Measurements from ENCODE around the gene TGFBR3.

The TGFBR3 gene

DNA sequence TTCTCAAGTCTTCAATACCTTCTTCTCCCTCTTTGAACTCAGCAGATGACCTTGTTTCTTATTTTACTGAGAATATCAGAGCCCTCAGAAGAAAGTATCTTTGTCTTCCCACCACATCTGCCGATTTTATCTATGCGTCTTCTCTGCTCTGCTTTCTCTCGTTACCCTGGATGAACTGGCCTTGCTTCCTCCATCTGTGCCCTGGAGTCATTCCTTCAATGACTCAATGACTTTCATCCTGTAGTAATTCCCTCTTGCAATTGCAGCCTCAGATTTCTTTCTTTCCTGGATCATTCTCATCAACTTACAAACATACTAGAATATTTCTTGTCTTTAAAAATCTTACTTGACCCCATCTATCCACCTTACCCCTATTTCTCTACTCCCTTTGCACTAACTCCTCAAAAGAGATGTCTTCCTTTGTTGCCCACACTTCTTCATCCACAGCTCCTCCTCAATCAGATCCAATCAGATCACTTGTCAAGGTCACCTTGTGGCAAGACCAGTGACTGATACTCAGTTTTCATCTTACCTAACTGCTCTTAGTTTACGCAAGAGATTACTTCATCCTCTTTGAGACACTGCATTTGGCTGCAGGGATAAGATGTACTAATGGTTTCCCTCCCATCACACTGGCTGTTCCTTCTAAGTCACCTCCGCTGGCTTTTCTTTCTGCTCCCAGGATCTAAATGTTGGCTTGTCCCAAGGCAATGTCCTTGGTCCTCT lies 8.2 kb upstream of the TGFBR3 start:
- TF ChIP-seq GATA1 (IDR thresholded peaks at IDR 0.05; ENCODE audit: low read depth, low read length) (no peak), POLR2A (IDR thresholded peaks at IDR 0.05; ENCODE audit: low read length) (no peak)
- no peak for DNase-seq

DNA sequence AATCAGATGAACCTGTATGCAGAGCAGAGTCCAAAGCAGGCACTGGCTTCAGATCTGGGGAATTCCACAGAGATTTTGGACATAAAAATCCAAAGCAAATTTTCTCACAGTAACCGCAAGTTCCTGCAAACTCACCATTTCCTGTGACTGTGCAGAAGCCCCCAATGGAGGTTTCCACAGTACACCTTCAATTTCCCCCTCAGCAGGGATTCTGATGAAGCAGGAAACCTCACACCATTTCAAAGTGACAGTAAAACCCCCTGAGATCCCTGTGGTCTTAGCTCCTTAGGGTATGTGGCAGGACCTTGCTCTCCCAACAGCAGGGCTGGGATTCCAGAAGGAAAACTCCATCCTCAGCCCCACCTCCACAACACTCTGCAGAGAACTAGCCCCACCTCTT lies 6.0 kb upstream of the TGFBR3 start:
- TF ChIP-seq POLR2A (IDR thresholded peaks at IDR 0.05; ENCODE audit: low read length) (no peak), GATA1 (IDR thresholded peaks at IDR 0.05; ENCODE audit: low read depth, low read length) (no peak)
- no peak for DNase-seq

- DNase-seq: no peak
- TF ChIP-seq POLR2A (IDR thresholded peaks at IDR 0.05; ENCODE audit: low read length): no peak
- TF ChIP-seq GATA1 (IDR thresholded peaks at IDR 0.05; ENCODE audit: low read depth, low read length): no peak
These were observed 5.5 kb upstream of the TGFBR3 start for GRCh38 chr1:91891454-91891853.

DNA sequence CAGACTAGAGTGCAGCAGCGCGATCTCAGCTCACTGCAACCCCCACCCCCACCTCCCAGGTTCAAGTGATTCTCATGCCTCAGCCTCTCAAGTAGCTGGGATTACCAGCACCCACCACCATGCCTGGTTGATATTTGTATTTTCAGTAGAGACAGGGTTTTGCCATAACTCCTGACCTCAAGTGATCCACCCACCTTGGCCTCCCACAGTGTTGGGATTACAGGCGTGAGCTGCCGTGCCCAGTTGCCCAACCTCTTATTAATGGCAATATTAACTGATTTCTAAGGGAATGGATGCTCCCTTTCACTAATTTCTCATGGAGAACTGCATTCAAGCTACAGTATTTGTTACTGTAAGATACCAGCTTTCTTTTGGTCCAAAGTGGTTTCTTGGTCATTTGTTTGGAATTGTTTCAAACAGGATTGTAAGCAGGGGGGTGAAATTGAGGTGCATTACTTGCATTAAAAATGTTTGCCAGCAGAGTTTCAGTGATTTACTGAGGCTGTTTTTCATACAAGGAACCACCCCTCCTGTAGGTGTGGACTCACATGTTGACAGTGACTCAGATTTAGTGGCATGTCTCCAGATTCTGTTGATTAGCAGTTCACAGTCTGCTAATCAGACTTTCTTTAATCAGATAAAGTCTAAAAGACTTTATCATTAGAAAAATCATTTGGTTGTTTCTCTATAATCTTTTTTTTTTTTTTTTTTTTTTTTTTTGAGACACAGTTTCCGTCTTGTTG lies 3.9 kb upstream of the TGFBR3 start:
- no peak for DNase-seq
- no peak for TF ChIP-seq POLR2A (IDR thresholded peaks at IDR 0.05; ENCODE audit: low read length)
- TF ChIP-seq GATA1 (IDR thresholded peaks at IDR 0.05; ENCODE audit: low read depth, low read length): no peak

DNA sequence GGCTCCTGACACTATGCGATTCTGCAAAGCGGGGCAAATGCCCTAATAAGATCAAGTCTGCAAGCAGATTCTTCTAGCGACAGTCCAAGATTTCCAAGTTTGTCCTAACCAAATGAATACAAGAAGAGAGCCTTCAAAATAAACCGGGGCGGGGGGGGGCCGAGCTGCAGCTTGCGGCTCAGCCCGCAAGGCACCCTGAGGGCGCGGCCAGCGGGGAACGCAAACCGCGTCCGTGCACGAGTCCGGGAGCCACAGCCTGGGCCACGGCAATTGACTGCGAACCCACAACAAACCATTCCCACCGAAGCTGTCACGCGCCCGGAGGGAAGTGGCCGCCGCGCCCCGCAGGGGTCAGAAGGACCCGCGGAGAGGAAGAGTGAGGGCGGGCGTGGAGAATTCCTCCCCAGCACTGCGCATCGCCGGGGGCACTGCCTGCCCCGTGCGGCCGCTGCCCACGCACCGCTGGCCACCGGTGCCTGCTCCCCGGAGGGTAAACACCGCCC lies 687 bp downstream of the TGFBR3 start:
- no peak for TF ChIP-seq GATA1 (IDR thresholded peaks at IDR 0.05; ENCODE audit: low read depth, low read length)
- TF ChIP-seq POLR2A (IDR thresholded peaks at IDR 0.05; ENCODE audit: low read length): no peak
- no peak for DNase-seq

DNA sequence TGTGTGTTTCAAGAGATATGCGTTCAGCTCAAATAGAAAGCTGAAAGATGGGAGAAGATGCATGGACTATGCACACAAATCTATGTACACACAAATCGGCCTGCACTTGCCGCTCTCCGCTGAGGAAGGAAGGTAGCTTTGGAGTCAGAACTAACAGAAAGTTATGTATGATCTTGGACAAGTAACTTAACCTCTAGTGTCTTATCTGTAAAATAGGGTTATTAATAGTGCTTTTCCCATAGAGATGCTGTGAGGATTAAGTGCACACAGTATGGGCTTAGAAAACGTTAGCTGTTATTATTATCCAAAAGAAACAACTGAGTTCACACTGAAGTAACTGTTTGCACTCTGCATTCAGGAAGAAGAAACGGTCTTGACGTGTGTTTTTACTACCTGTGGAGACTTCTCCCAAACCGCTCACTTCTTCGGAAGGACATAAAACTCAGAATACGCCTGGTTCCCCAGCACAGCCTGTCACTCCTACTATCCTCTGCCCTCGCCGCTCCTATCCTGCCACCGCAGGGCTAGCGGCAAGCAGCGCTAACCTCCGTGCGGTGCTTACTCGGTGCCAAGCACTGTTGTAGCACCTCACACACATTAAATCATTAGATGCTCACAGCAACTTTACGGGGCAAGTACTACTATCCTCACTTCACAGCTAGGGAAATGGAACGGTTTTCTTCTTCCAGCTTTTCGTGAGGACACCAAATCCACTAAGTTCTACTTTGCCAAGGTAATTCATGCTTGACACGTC lies 1.3 kb downstream of the TGFBR3 start:
- no peak for TF ChIP-seq GATA1 (IDR thresholded peaks at IDR 0.05; ENCODE audit: low read depth, low read length)
- no peak for TF ChIP-seq POLR2A (IDR thresholded peaks at IDR 0.05; ENCODE audit: low read length)
- DNase-seq: no peak

- no peak for TF ChIP-seq GATA1 (IDR thresholded peaks at IDR 0.05; ENCODE audit: low read depth, low read length)
- no peak for TF ChIP-seq POLR2A (IDR thresholded peaks at IDR 0.05; ENCODE audit: low read length)
These were observed 2.5 kb downstream of the TGFBR3 start for GRCh38 chr1:91883470-91883869.

DNA sequence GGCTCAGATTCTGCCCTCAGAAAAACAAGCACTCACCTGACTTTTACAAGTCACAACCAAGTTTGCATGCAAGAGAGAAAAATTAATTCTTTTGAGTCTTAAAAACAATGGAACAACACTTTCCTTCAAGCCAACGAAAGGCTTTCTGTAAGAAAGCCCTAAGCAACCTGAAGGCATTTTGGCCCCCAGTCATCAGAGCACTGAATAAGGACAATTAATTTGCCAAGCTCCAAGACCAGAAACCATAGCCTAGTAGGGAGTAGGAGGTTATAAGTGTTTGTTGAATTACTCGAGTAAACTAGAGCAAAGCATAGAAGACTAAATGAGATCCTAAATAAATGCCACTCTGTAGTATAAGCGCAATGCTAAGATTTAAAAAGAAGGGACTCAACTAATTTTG lies 4.7 kb downstream of the TGFBR3 start:
- DNase-seq: no peak
- no peak for TF ChIP-seq POLR2A (IDR thresholded peaks at IDR 0.05; ENCODE audit: low read length)
- TF ChIP-seq GATA1 (IDR thresholded peaks at IDR 0.05; ENCODE audit: low read depth, low read length): no peak

More at GRCh38 chr1:91883470-91883869, 2.5 kb downstream of the TGFBR3 start:
- DNase-seq: peak; percentile 2 to 4

- no peak for DNase-seq
- TF ChIP-seq POLR2A (IDR thresholded peaks at IDR 0.05; ENCODE audit: low read length) (no peak), GATA1 (IDR thresholded peaks at IDR 0.05; ENCODE audit: low read depth, low read length) (no peak)
These were observed 6.2 kb downstream of the TGFBR3 start for GRCh38 chr1:91879733-91880132.

DNA sequence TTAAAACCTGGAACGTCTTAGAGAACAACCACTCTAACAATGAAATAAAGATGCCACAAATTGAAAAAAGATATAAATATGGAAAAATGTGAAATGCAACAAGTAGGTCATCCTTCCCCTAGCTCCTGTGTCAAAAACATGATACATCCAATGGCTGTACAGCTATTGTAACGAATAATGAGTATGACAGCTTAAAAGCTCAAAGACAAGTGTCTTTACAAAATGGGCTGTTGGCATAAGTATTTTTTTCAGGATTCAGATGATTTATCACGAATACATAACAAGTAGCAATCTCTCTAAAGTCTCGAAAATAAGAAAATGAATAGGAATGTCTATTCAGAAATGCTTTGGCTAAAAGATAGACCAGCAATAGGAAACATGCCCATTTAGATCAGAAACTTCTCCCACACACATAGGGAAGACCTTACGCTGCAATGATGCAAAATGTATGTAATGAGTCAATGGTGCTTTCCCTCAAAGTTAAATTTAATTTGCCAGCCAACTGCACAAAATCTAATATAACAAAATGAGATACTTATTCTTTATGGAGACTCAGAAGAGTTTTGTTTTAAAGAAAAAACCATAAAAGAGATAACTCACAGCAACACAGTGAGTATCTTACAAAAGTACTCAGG lies 8.3 kb downstream of the TGFBR3 start:
- no peak for DNase-seq
- TF ChIP-seq GATA1 (IDR thresholded peaks at IDR 0.05; ENCODE audit: low read depth, low read length) (no peak), POLR2A (IDR thresholded peaks at IDR 0.05; ENCODE audit: low read length) (no peak)

GRCh38 chr1:91876781-91877573 lies 9.0 kb downstream of the TGFBR3 start:
- no peak for TF ChIP-seq POLR2A (IDR thresholded peaks at IDR 0.05; ENCODE audit: low read length)
- no peak for TF ChIP-seq GATA1 (IDR thresholded peaks at IDR 0.05; ENCODE audit: low read depth, low read length)
- DNase-seq: no peak

GRCh38 chr1:91876040-91876470 lies 9.9 kb downstream of the TGFBR3 start:
- no peak for DNase-seq
- TF ChIP-seq POLR2A (IDR thresholded peaks at IDR 0.05; ENCODE audit: low read length) (no peak), GATA1 (IDR thresholded peaks at IDR 0.05; ENCODE audit: low read depth, low read length) (no peak)

GRCh38 chr1:91874167-91874566 lies 11.8 kb downstream of the TGFBR3 start:
- DNase-seq: no peak
- TF ChIP-seq POLR2A (IDR thresholded peaks at IDR 0.05; ENCODE audit: low read length) (no peak), GATA1 (IDR thresholded peaks at IDR 0.05; ENCODE audit: low read depth, low read length) (no peak)

Measured in erythroblast (primary cell).